Common myeloid progenitor, CD34-positive (primary cell): ENCODE measurements around the gene ELF1.

ENCODE experiments used
- CTCF ChIA-PET: fragments of 350-600 bp; sonication (Branson Sonifier 250); formaldehyde crosslinking; loops from one replicate; lab custom pipeline; 2021; ENCODE audit warnings: antibody characterized with exemption; lab: Charles Lee
- POLR2A ChIA-PET: fragments of 350-600 bp; sonication (Branson Sonifier 250); formaldehyde crosslinking; loops from one replicate; lab custom pipeline; 2021; ENCODE audit warnings: antibody characterized with exemption; lab: Charles Lee
- DNase-seq, 3 donors: peaks; one replicate each; pipeline versions ENCODE4 v3.0.0 to v3.0.0-alpha.2; 2013
- H3K27ac ChIP-seq, 2 experiments: 1 replicate in 1 of 2; 2 replicates in 1 of 2; pipeline ENCODE4 v1.7.0; 2013; ENCODE audit warnings: inconsistent platforms in 2 of 2, low read length in 2 of 2, mild to moderate bottlenecking in 2 of 2, low read depth in 1 of 2, moderate library complexity in 1 of 2; ENCODE audit not compliant: severe bottlenecking in 2 of 2, insufficient read depth in 1 of 2, poor library complexity in 1 of 2
- H3K27me3 ChIP-seq, 5 experiments: replicated peaks in 2 of 5; 1 replicate in 3 of 5; 2 replicates in 2 of 5; pipeline versions ENCODE4 v1.6.1 to v1.7.0; 2013; ENCODE audit warnings: low read length in 4 of 5, mild to moderate bottlenecking in 2 of 5, moderate library complexity in 2 of 5, inconsistent platforms in 1 of 5; ENCODE audit not compliant: insufficient read depth in 5 of 5, control insufficient read depth in 4 of 5
- H3K36me3 ChIP-seq, 4 experiments: 1 replicate in 2 of 4; 2 replicates in 2 of 4; pipeline versions ENCODE4 v1.6.1 to v1.7.0; 2013; ENCODE audit warnings: low read length in 3 of 4, control low read depth in 1 of 4, mild to moderate bottlenecking in 1 of 4; ENCODE audit not compliant: control insufficient read depth in 4 of 4, insufficient read depth in 4 of 4
- H3K4me1 ChIP-seq, 4 experiments: 1 replicate in 3 of 4; 2 replicates in 1 of 4; pipeline versions ENCODE4 v1.6.1 to v1.7.1; 2013; ENCODE audit warnings: low read length in 3 of 4, mild to moderate bottlenecking in 3 of 4, control low read depth in 1 of 4, inconsistent platforms in 1 of 4, moderate library complexity in 1 of 4; ENCODE audit not compliant: control insufficient read depth in 4 of 4, insufficient read depth in 4 of 4; ENCODE audit errors: control extremely low read depth in 1 of 4
- H3K4me3 ChIP-seq, 7 experiments: 1 replicate in 4 of 7; 2 replicates in 3 of 7; pipeline versions ENCODE4 v1.5.1 to v1.7.0; 2013; ENCODE audit warnings: mild to moderate bottlenecking in 7 of 7, low read length in 6 of 7, moderate library complexity in 6 of 7, inconsistent platforms in 2 of 7, low read depth in 2 of 7, control low read depth in 1 of 7; ENCODE audit not compliant: insufficient read depth in 4 of 7, control insufficient read depth in 1 of 7; ENCODE audit errors: extremely low read depth in 1 of 7
- H3K9me3 ChIP-seq, 5 experiments: 1 replicate in 4 of 5; 2 replicates in 1 of 5; pipeline versions ENCODE4 v1.6.1 to v1.7.1; 2013; ENCODE audit warnings: low read length in 4 of 5, mild to moderate bottlenecking in 2 of 5, inconsistent platforms in 1 of 5, low read depth in 1 of 5, moderate library complexity in 1 of 5; ENCODE audit not compliant: control insufficient read depth in 4 of 5, insufficient read depth in 2 of 5; ENCODE audit errors: control extremely low read depth in 1 of 5
- WGBS: methylation state at CpG from one replicate; pipeline ENCODE4 v1.1.5; 2013; ENCODE audit not compliant: insufficient coverage; 5-methylcytosine and 5-hydroxymethylcytosine counted together

ELF1 gene

GRCh38 chr13:40985381-40986100 is 33.6 kb downstream of the ELF1 start:
- POLR2A ChIA-PET = interaction anchor here (1.4 kb wide), 1 partner anchor 26 kb away, joined by 4 read pairs; no protein-coding TSS in a partner anchor
- peak overlapping the region; percentile 98 to 99 for H3K27ac ChIP-seq

GRCh38 chr13:40984668-40985366 is 34.3 kb downstream of the ELF1 start:
- Histone ChIP-seq H3K9me3 (no peaks in the 10 kb centered on the region), H3K4me3 (peak overlapping the region in 6 of 7 experiments; percentile 51 to 97 (median 64)), H3K36me3 (peaks cover 0 to 9% (median 3%) of the 10 kb centered on the region in 4 experiments), H3K27ac (peak overlapping the region; percentile 98 to 99), H3K4me1 (peaks cover 41 to 79% (median 57%) of the 10 kb centered on the region in 4 experiments), H3K27me3 (no peaks in the 10 kb centered on the region)
- POLR2A ChIA-PET = interaction anchor here (0.6 to 1.4 kb wide), 2 partner anchors 10 to 26 kb away, joined by 4 read pairs; no protein-coding TSS in a partner anchor
- 0% methylated on average over 3 of the region's 3 CpGs for WGBS
- DNase-seq = peak; percentile 54 to 78 (median 70)
- CTCF ChIA-PET = interaction anchor here (0.7 to 1.5 kb wide), 6 partner anchors 11 to 30 kb away, joined by 4 to 6 read pairs (median 4); no protein-coding TSS in a partner anchor

More at GRCh38 chr13:40985381-40986100, 33.6 kb downstream of the ELF1 start:
- peak overlapping the region in 6 of 7 experiments; percentile 9 to 97 (median 64) for H3K4me3 ChIP-seq
- DNase-seq = no peak
- WGBS = 43% methylated on average over 1 of the region's 5 CpGs
- CTCF ChIA-PET = interaction anchor here (0.8 to 2.7 kb wide), 14 partner anchors 10 to 197 kb away, joined by 3 to 12 read pairs (median 4); no protein-coding TSS in a partner anchor
- H3K9me3 ChIP-seq = no peaks in the 10 kb centered on the region
- no peaks in the 10 kb centered on the region for H3K27me3 ChIP-seq
- H3K36me3 ChIP-seq = peaks cover 0 to 3% (median 1%) of the 10 kb centered on the region in 4 experiments
- peaks cover 40 to 77% (median 55%) of the 10 kb centered on the region in 4 experiments for H3K4me1 ChIP-seq

DNA sequence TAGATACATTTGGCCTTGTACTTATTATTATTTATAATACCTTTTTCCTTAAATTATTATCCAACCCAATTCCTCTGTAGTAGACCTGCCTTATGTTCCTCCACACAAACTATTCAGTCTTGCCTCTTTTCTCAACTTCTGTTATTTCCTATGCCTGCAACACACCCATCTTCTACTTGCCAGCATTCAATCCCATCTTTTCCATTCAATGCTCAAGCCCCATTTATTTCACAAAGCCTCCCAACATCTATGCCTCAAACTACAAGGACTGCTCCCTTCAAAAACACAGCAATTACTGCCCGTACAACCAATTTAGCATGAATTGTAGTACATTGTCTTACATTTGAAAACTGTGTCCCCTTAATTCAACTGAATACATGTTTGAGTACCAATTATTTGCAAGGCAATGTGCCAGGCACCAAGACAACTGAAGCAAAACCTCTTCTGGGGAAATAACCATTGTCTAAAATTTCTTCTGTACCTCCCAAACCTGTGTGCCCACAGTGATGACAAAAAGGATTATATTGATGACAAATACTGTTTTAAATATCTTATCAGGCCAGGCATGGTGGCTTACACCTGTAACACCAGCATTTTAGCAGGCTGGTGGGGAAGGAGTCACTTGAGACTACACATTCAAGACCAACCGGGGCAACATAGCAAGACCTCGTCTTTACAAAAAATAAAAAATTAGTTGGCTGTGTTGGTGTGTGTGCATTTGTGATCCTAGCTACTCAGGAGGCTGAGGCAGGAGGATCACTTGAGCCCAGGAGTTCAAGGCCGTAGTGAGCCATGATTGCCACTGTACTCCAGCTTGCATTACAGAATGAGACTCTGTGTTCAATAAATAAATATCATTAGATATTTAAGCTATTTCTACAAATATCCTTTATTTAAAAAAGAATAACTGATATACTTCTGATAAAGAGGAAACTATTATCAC is 35.1 kb downstream of the ELF1 start:
- Histone ChIP-seq H3K4me3 (peak overlapping the region in 6 of 7 experiments; percentile 39 to 97 (median 75)), H3K36me3 (peaks cover 0 to 14% (median 3%) of the 10 kb centered on the region in 4 experiments), H3K4me1 (peaks cover 45 to 83% (median 60%) of the 10 kb centered on the region in 4 experiments), H3K27ac (peak overlapping the region; percentile 98 to 99), H3K9me3 (no peaks in the 10 kb centered on the region), H3K27me3 (no peaks in the 10 kb centered on the region)
- no peak for DNase-seq
- ChIA-PET POLR2A (interaction anchor here (0.6 to 1.4 kb wide), 2 partner anchors 9 to 27 kb away, joined by 4 read pairs; no protein-coding TSS in a partner anchor), CTCF (interaction anchor here (0.7 to 1.5 kb wide), 5 partner anchors 10 to 31 kb away, joined by 4 to 6 read pairs (median 4); no protein-coding TSS in a partner anchor)
- 86% methylated on average over 1 of the region's 4 CpGs for WGBS

GRCh38 chr13:40983259-40983658 is 35.9 kb downstream of the ELF1 start:
- no CpG with 5 or more reads among the region's 2 CpGs for WGBS
- Histone ChIP-seq H3K27ac (peak overlapping the region; percentile 98 to 99), H3K4me1 (peaks cover 46 to 87% (median 62%) of the 10 kb centered on the region in 4 experiments), H3K4me3 (peak overlapping the region in 6 of 7 experiments; percentile 9 to 97 (median 82)), H3K9me3 (no peaks in the 10 kb centered on the region), H3K36me3 (peaks cover 0 to 14% (median 3%) of the 10 kb centered on the region in 4 experiments), H3K27me3 (no peaks in the 10 kb centered on the region)
- no peak for DNase-seq
- ChIA-PET CTCF (no interaction called here), POLR2A (interaction anchor here (0.6 kb wide), 1 partner anchor 32 kb away, joined by 3 read pairs; no protein-coding TSS in a partner anchor)

DNA sequence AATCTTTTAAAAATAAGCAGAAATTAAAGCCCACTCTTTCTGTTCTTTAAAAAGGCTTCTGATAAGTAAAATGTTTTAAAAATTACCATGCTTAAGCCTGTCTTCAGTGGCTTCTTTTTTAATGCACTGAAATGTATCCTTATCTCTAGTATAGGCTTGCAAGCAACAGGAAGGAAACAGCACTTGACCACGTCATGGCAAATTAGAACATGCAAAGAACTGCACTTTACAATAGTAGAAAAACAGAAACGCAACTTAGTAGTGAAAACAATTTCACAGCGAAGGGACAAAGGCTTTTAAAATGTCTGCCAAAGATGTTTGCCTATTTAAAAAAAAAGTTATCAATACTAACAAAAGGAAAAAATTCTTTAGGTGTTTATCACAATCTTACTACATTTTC is 36.3 kb downstream of the ELF1 start:
- POLR2A ChIA-PET = interaction anchor here (0.6 to 1.5 kb wide), 2 partner anchors 8 to 33 kb away, joined by 3 to 6 read pairs; no protein-coding TSS in a partner anchor
- CTCF ChIA-PET = interaction anchor here (0.7 to 1.5 kb wide), 3 partner anchors 13 to 31 kb away, joined by 3 to 4 read pairs (median 3); no protein-coding TSS in a partner anchor
- H3K27me3 ChIP-seq = no peaks in the 10 kb centered on the region
- H3K4me3 ChIP-seq = peak overlapping the region in 6 of 7 experiments; percentile 67 to 97 (median 82)
- DNase-seq = peak; percentile 95 to 98 (median 97)
- H3K9me3 ChIP-seq = no peaks in the 10 kb centered on the region
- H3K36me3 ChIP-seq = peaks cover 0 to 14% (median 3%) of the 10 kb centered on the region in 4 experiments
- H3K27ac ChIP-seq = peak overlapping the region; percentile 98 to 99
- peaks cover 46 to 88% (median 64%) of the 10 kb centered on the region in 4 experiments for H3K4me1 ChIP-seq
- no CpG with 5 or more reads among the region's 3 CpGs for whole genome bisulfite sequencing

DNA sequence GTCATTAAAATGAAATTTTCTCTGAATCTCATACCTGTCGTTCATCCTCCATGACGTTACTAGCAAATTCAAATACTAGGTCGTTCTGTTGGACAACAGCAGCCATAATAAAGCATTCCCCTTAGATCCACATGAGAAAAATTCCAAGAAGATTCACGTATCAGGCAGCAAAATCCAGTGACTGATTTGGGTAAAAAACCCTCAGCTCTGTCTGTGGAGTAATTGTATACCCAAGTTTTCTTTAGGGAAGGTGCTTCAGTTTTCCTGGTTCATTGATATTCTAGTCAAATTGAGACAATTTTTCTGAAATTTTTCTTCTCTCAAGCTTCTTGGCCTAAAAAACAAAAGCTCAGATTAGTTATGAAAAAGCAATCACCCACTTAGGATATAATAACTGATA is 37.2 kb downstream of the ELF1 start:
- POLR2A ChIA-PET = interaction anchor here (1.5 kb wide), 1 partner anchor 9 kb away, joined by 6 read pairs; no protein-coding TSS in a partner anchor
- Histone ChIP-seq H3K4me3 (peak overlapping the region in 6 of 7 experiments; percentile 67 to 97 (median 82)), H3K4me1 (peaks cover 50 to 90% (median 68%) of the 10 kb centered on the region in 4 experiments), H3K36me3 (peaks cover 0 to 14% (median 6%) of the 10 kb centered on the region in 4 experiments), H3K27ac (peak overlapping the region; percentile 98 to 99), H3K27me3 (no peaks in the 10 kb centered on the region), H3K9me3 (no peaks in the 10 kb centered on the region)
- 0% methylated on average over 3 of the region's 4 CpGs for WGBS
- CTCF ChIA-PET = interaction anchor here (0.7 to 1.5 kb wide), 6 partner anchors 9 to 32 kb away, joined by 3 to 4 read pairs (median 4); no protein-coding TSS in a partner anchor
- no peak for DNase-seq
